ENCODE measurements around the gene GLIS1. TPM values are rescaled to one million over a fixed set of nuclear protein-coding genes. Genes with fewer than 3 reads are reported as not detected.

The GLIS1 gene
- total and polyA plus RNA-seq, 2 experiments from 2014 or later: 0.26 to 0.31 TPM

GRCh38 chr1:53685272-53686051 is 53.5 kb downstream of the GLIS1 start (continued):
- TF ChIP-seq, protein P1, sequence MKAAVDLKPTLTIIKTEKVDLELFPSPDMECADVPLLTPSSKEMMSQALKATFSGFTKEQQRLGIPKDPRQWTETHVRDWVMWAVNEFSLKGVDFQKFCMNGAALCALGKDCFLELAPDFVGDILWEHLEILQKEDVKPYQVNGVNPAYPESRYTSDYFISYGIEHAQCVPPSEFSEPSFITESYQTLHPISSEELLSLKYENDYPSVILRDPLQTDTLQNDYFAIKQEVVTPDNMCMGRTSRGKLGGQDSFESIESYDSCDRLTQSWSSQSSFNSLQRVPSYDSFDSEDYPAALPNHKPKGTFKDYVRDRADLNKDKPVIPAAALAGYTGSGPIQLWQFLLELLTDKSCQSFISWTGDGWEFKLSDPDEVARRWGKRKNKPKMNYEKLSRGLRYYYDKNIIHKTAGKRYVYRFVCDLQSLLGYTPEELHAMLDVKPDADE (IDR thresholded peaks at IDR 0.05): no peak
- no peak for TF ChIP-seq EZH2 (IDR thresholded peaks at IDR 0.05; ENCODE audit: low read depth, unreplicated experiment)
- TF ChIP-seq NANOG (IDR thresholded peaks at IDR 0.05; ENCODE audit: borderline replicate concordance): no peak

GRCh38 chr1:53684741-53685140 is 54.2 kb downstream of the GLIS1 start:
- Mint-ChIP-seq H3K4me1 (peaks cover 41% of the 10 kb centered on the region), H3K27ac (no peak overlapping the region)

More at GRCh38 chr1:53684741-53685140, 54.2 kb downstream of the GLIS1 start:
- no peaks in the 10 kb centered on the region for H3K27me3 ChIP-seq (ENCODE audit: insufficient read depth)
- H3K9me2 ChIP-seq (ENCODE audit: insufficient read depth): no peaks in the 10 kb centered on the region
- ATAC-seq (no peak), DNase-seq (ENCODE audit: low spot score) (no peak)
- H3K27me3 Mint-ChIP-seq (ENCODE audit: insufficient read depth, low read depth, poor library complexity): peaks cover 29% of the 10 kb centered on the region
- no peak for TF ChIP-seq ZNF462 (CRISPR knock-in tag; IDR thresholded peaks at IDR 0.05)
- no peak overlapping the region for H3K4me2 ChIP-seq
- 0 out of 2 replicates have a peak overlapping the region, but pooled peaks have one; percentile 63 for H2AFZ ChIP-seq
- no peaks in the 10 kb centered on the region for H3K36me3 Mint-ChIP-seq (ENCODE audit: low read depth)
- no peak overlapping the region for H3K27ac ChIP-seq (ENCODE audit: low read depth)
- H3K4me3 Mint-ChIP-seq: no peak overlapping the region
- no peaks in the 10 kb centered on the region; the same call in 2 of the 3 replicates for H3K9me3 Mint-ChIP-seq
- no peak overlapping the region for H3K4me3 ChIP-seq
- no peaks in the 10 kb centered on the region for H4K20me1 ChIP-seq (replicated peaks; ENCODE audit: insufficient read depth)
- H3K36me3 ChIP-seq (ENCODE audit: insufficient read depth): no peaks in the 10 kb centered on the region
- no peaks in the 10 kb centered on the region for H3F3A ChIP-seq (replicated peaks; ENCODE audit: low read depth)
- H3K79me2 ChIP-seq (replicated peaks; ENCODE audit: insufficient read depth): no peaks in the 10 kb centered on the region
- H3K4me1 ChIP-seq (ENCODE audit: insufficient read depth): peaks cover 17% of the 10 kb centered on the region; the same call in 1 of the 2 replicates

All from GM23338 (cell line).